Globus pallidus (tissue), 1 donor: ENCODE data around the gene FAM222A.

ENCODE experiments used
- DNase-seq: peaks from one replicate; pipeline ENCODE4 v3.0.0-alpha.2; 2015; ENCODE audit warnings: low spot score

FAM222A gene

GRCh38 chr12:109710747-109711595 is 2.7 kb upstream of the FAM222A start:
- DNase-seq: no peak

GRCh38 chr12:109711596-109712461 is 1.8 kb upstream of the FAM222A start:
- no peak for DNase-seq

GRCh38 chr12:109714141-109714912 is 702 bp downstream of the FAM222A start:
- DNase-seq: no peak

GRCh38 chr12:109714913-109715244 is 1.3 kb downstream of the FAM222A start:
- no peak for DNase-seq

- no peak for DNase-seq
Observed at GRCh38 chr12:109715310-109716091, 1.9 kb downstream of the FAM222A start.

- DNase-seq: no peak
Observed at GRCh38 chr12:109716092-109716479, 2.5 kb downstream of the FAM222A start.

GRCh38 chr12:109716512-109717389 is 3.1 kb downstream of the FAM222A start:
- peak; percentile 73 for DNase-seq

- no peak for DNase-seq
Observed at GRCh38 chr12:109717390-109718357, 4.0 kb downstream of the FAM222A start.

- DNase-seq: no peak
Observed at GRCh38 chr12:109718390-109718789, 4.8 kb downstream of the FAM222A start.

- no peak for DNase-seq
Observed at GRCh38 chr12:109719123-109720022, 5.7 kb downstream of the FAM222A start.

GRCh38 chr12:109720152-109720856 is 6.7 kb downstream of the FAM222A start:
- peak; percentile 92 for DNase-seq

GRCh38 chr12:109720857-109721189 is 7.2 kb downstream of the FAM222A start:
- DNase-seq: no peak

GRCh38 chr12:109721276-109721675 is 7.7 kb downstream of the FAM222A start:
- peak; percentile 71 for DNase-seq

- no peak for DNase-seq
Observed at GRCh38 chr12:109722022-109722720, 8.5 kb downstream of the FAM222A start.

GRCh38 chr12:109722721-109723094 is 9.1 kb downstream of the FAM222A start:
- no peak for DNase-seq

- DNase-seq: peak; percentile 93
Observed at GRCh38 chr12:109723311-109723881, 9.8 kb downstream of the FAM222A start.
